CD14-positive monocyte (primary cell): ENCODE results near the gene NBDY. TPM values are rescaled to one million over a fixed set of nuclear protein-coding genes. Genes with fewer than 3 reads are reported as not detected.
A peak's percentile ranks its signal among the peaks of the same experiment; 100 is the strongest.

ENCODE experiments used
- DNase-seq, 3 donors: peaks; one replicate each; pipeline ENCODE4 v3.0.0-alpha.2; 2011 to 2022
- H2AFZ ChIP-seq: 2 replicates; pipeline ENCODE4 v1.6.0; 2012; ENCODE audit warnings: mild to moderate bottlenecking, low read depth, low read length, inconsistent platforms; ENCODE audit not compliant: insufficient read depth, poor library complexity, severe bottlenecking
- H3K27ac ChIP-seq, 2 donors: 1 replicate in 1 of 2; 2 replicates in 1 of 2; pipeline ENCODE4 v1.5.1; 2012 to 2013; ENCODE audit warnings: low read length in 2 of 2, control low read depth in 1 of 2, inconsistent platforms in 1 of 2, low read depth in 1 of 2, mild to moderate bottlenecking in 1 of 2
- H3K27me3 ChIP-seq, 2 donors: one replicate each; pipeline versions ENCODE4 v1.6.0 to v1.6.1; 2011 to 2013; ENCODE audit warnings: low read length in 2 of 2; ENCODE audit not compliant: control insufficient read depth in 2 of 2, insufficient read depth in 2 of 2
- H3K36me3 ChIP-seq, 2 donors: replicated peaks in 1 of 2; 1 replicate in 1 of 2; 2 replicates in 1 of 2; pipeline versions ENCODE4 v1.5.1 to v1.6.1; 2012 to 2013; ENCODE audit warnings: low read length in 2 of 2, control low read depth in 1 of 2, inconsistent platforms in 1 of 2, mild to moderate bottlenecking in 1 of 2; ENCODE audit not compliant: insufficient read depth in 2 of 2, control insufficient read depth in 1 of 2
- H3K4me1 ChIP-seq, 2 donors: 1 replicate in 1 of 2; 2 replicates in 1 of 2; pipeline versions ENCODE4 v1.5.1 to v1.6.1; 2012 to 2013; ENCODE audit warnings: low read length in 2 of 2, control low read depth in 1 of 2, inconsistent platforms in 1 of 2, mild to moderate bottlenecking in 1 of 2, moderate library complexity in 1 of 2; ENCODE audit not compliant: insufficient read depth in 2 of 2, control insufficient read depth in 1 of 2
- H3K4me2 ChIP-seq: replicated peaks from 2 replicates; pipeline ENCODE3; 2012; ENCODE audit warnings: low read length, moderate library complexity, mild to moderate bottlenecking; ENCODE audit not compliant: poor library complexity, severe bottlenecking; ENCODE audit errors: extremely low read depth
- H3K4me3 ChIP-seq, 3 experiments: fragments of 200-600 bp in 1 of 3; sonication (generic) in 1 of 3; replicated peaks in 1 of 3; 1 replicate in 2 of 3; 2 replicates in 1 of 3; pipeline ENCODE4 v1.5.1; 2011 to 2013; ENCODE audit warnings: low read length in 3 of 3, mild to moderate bottlenecking in 3 of 3, control low read depth in 2 of 3, low read depth in 2 of 3, inconsistent platforms in 1 of 3, moderate library complexity in 1 of 3
- H3K79me2 ChIP-seq: 2 replicates; pipeline ENCODE4 v1.6.0; 2012; ENCODE audit warnings: mild to moderate bottlenecking, control low read depth, inconsistent platforms, low read length, moderate library complexity; ENCODE audit not compliant: insufficient read depth
- H3K9ac ChIP-seq: 2 replicates; pipeline ENCODE4 v1.6.0; 2017; ENCODE audit warnings: low read length, mild to moderate bottlenecking; ENCODE audit not compliant: insufficient read depth, poor library complexity, severe bottlenecking
- H3K9me3 ChIP-seq, 2 donors: replicated peaks in 1 of 2; 1 replicate in 1 of 2; 2 replicates in 1 of 2; pipeline versions ENCODE4 v1.5.1 to v1.6.1; 2012 to 2013; ENCODE audit warnings: low read length in 2 of 2, control low read depth in 1 of 2; ENCODE audit not compliant: control insufficient read depth in 1 of 2, insufficient read depth in 1 of 2
- H4K20me1 ChIP-seq: 2 replicates; pipeline ENCODE4 v1.6.0; 2012; ENCODE audit warnings: mild to moderate bottlenecking, low read length, control low read depth, moderate library complexity; ENCODE audit not compliant: insufficient read depth
- H3K27ac Mint-ChIP-seq, 7 donors: one replicate each; pipeline ENCODE4 v1.8.0; 2020; ENCODE audit warnings: mild to moderate bottlenecking in 7 of 7, mixed read lengths in 7 of 7, moderate library complexity in 6 of 7, inconsistent platforms in 2 of 7
- H3K27me3 Mint-ChIP-seq, 3 donors: one replicate each; pipeline ENCODE4 v1.8.0; 2021 to 2022; ENCODE audit warnings: low read depth in 3 of 3, mild to moderate bottlenecking in 3 of 3, mixed read lengths in 3 of 3, moderate library complexity in 3 of 3, inconsistent platforms in 1 of 3
- H3K36me3 Mint-ChIP-seq, 2 donors: one replicate each; pipeline ENCODE4 v1.8.0; 2020; ENCODE audit warnings: mixed read lengths in 2 of 2, inconsistent platforms in 1 of 2, mild to moderate bottlenecking in 1 of 2
- H3K4me1 Mint-ChIP-seq: one replicate; pipeline ENCODE4 v1.8.0; 2020; ENCODE audit warnings: mild to moderate bottlenecking, mixed read lengths
- H3K4me3 Mint-ChIP-seq, 2 donors: one replicate each; pipeline ENCODE4 v1.8.0; 2020; ENCODE audit warnings: mild to moderate bottlenecking in 2 of 2, mixed read lengths in 2 of 2, moderate library complexity in 1 of 2
- H3K9me3 Mint-ChIP-seq, 7 donors: one replicate each; pipeline ENCODE4 v1.8.0; 2020 to 2022; ENCODE audit warnings: mixed read lengths in 7 of 7, mild to moderate bottlenecking in 6 of 7, moderate library complexity in 6 of 7, inconsistent platforms in 2 of 7
- CTCF ChIP-seq: fragments of 200-600 bp; IDR thresholded peaks from one replicate; pipeline ENCODE4 v1.8.0; 2022; ENCODE audit warnings: antibody characterized with exemption, mild to moderate bottlenecking
- WGBS: methylation state at CpG from one replicate; pipeline ENCODE4 v1.1.5; 2013; ENCODE audit warnings: missing lambda C conversion rate; ENCODE audit not compliant: insufficient coverage; 5-methylcytosine and 5-hydroxymethylcytosine counted together
- intact Hi-C, 2 donors: fragments of 100-400 bp; cut with micrococcal nuclease; formaldehyde crosslinking; loops; one replicate each; pipeline versions ENCODE4 v1.15.0 to v1.15.1; 2023
- polyA plus RNA-seq, 3 donors: library from polyadenylated mRNA; depleted of rRNA in 1 of 3; unstranded in 2 of 3; stranded (reverse) in 1 of 3; fragments of 300-500 nt in 2 of 3; fragments of >200 nt in 1 of 3; fragmentation: Illumina TruSeq in 2 of 3; gene quantifications; 1 replicate in 2 of 3; 2 replicates in 1 of 3; pipeline ENCODE4 v1.2.3, GENCODE V29; 2012 to 2021

Gene NBDY
- polyA plus RNA-seq, 3 donors, result 14.4 to 24.9 (median 22.1) TPM

- no CpG with 5 or more reads among the region's 2 CpGs for WGBS
- no peak overlapping the region for H2AFZ ChIP-seq
- H3K4me2 ChIP-seq, result no peak overlapping the region
Observed at GRCh38 chrX:56728321-56728720, 722 bp upstream of the NBDY start.

GRCh38 chrX:56728752-56729151 lies 291 bp upstream of the NBDY start:
- TF ChIP-seq CTCF, result no peak
- Histone ChIP-seq H3K9ac (peak overlapping the region; percentile 63), H3K4me2 (peak overlapping the region; percentile 76), H2AFZ (peak overlapping the region; percentile 75), H3K27me3 (no peaks in the 10 kb centered on the region), H3K36me3 (no peaks in the 10 kb centered on the region), H3K79me2 (peaks cover 18% of the 10 kb centered on the region), H3K27ac (no peak overlapping the region), H4K20me1 (no peaks in the 10 kb centered on the region), H3K4me1 (peaks cover 9 to 10% of the 10 kb centered on the region in 2 donors), H3K4me3 (peak overlapping the region; percentile 71 to 86 (median 73)), H3K9me3 (no peaks in the 10 kb centered on the region)
- H3K4me3 Mint-ChIP-seq, result peak overlapping the region; percentile 88 to 95
- peak overlapping the region in 1 of 7 donors; percentile 87 for H3K27ac Mint-ChIP-seq
- DNase-seq, result no peak
- H3K36me3 Mint-ChIP-seq, result no peaks in the 10 kb centered on the region
- peaks cover 22% of the 10 kb centered on the region for H3K4me1 Mint-ChIP-seq
- no CpG with 5 or more reads among the region's 8 CpGs for WGBS
- H3K9me3 Mint-ChIP-seq, result no peaks in the 10 kb centered on the region
- H3K27me3 Mint-ChIP-seq, result peaks cover 0 to 13% (median 0%) of the 10 kb centered on the region in 3 donors
- intact Hi-C loops, result no loop called here

More at GRCh38 chrX:56728321-56728720, 722 bp upstream of the NBDY start:
- Mint-ChIP-seq H3K36me3 (no peaks in the 10 kb centered on the region), H3K9me3 (no peaks in the 10 kb centered on the region), H3K27ac (no peak overlapping the region), H3K27me3 (peaks cover 0 to 13% (median 0%) of the 10 kb centered on the region in 3 donors), H3K4me3 (no peak overlapping the region), H3K4me1 (peaks cover 20% of the 10 kb centered on the region)
- H3K27me3 ChIP-seq, result no peaks in the 10 kb centered on the region
- peaks cover 18% of the 10 kb centered on the region for H3K79me2 ChIP-seq
- H3K9me3 ChIP-seq, result no peaks in the 10 kb centered on the region
- H3K4me3 ChIP-seq, result no peak overlapping the region
- H3K4me1 ChIP-seq, result peaks cover 9 to 10% of the 10 kb centered on the region in 2 donors
- no peak overlapping the region for H3K27ac ChIP-seq
- no peaks in the 10 kb centered on the region for H4K20me1 ChIP-seq
- intact Hi-C loops, result no loop called here
- H3K36me3 ChIP-seq, result no peaks in the 10 kb centered on the region
- no peak overlapping the region for H3K9ac ChIP-seq
- DNase-seq, result no peak
- TF ChIP-seq CTCF, result no peak
